Parathyroid adenoma (tissue), 2 donors: ENCODE results near the gene PRCC.

Source experiments
- H2AFZ ChIP-seq: fragments of 300-600 bp; sonication (generic); one replicate; pipeline ENCODE4 v1.7.0; 2017; ENCODE audit warnings: antibody characterized with exemption, mild to moderate bottlenecking
- H3K27ac ChIP-seq: fragments of 300-600 bp; sonication (generic); one replicate; pipeline ENCODE4 v1.7.0; 2017
- H3K27me3 ChIP-seq: fragments of 300-600 bp; sonication (generic); one replicate; pipeline ENCODE4 v1.7.0; 2017; ENCODE audit warnings: low read length; ENCODE audit not compliant: control insufficient read depth, insufficient read depth
- H3K36me3 ChIP-seq: fragments of 300-600 bp; sonication (generic); one replicate; pipeline ENCODE4 v1.7.0; 2017; ENCODE audit warnings: low read length; ENCODE audit not compliant: control insufficient read depth, insufficient read depth
- H3K4me1 ChIP-seq: fragments of 300-600 bp; sonication (generic); one replicate; pipeline ENCODE4 v1.7.0; 2017; ENCODE audit warnings: control low read depth
- H3K4me2 ChIP-seq: fragments of 300-600 bp; sonication (generic); one replicate; pipeline ENCODE4 v1.7.0; 2017; ENCODE audit warnings: low read length
- H3K4me3 ChIP-seq: fragments of 300-600 bp; sonication (generic); one replicate; pipeline ENCODE4 v1.7.0; 2017; ENCODE audit warnings: low read depth, low read length
- H3K79me2 ChIP-seq: fragments of 300-600 bp; sonication (generic); one replicate; pipeline ENCODE4 v1.7.0; 2017; ENCODE audit warnings: control low read depth
- H3K9ac ChIP-seq: fragments of 300-600 bp; sonication (generic); one replicate; pipeline ENCODE4 v1.7.0; 2017; ENCODE audit warnings: mild to moderate bottlenecking
- H3K9me3 ChIP-seq: fragments of 300-600 bp; sonication (generic); one replicate; pipeline ENCODE4 v1.7.0; 2017; ENCODE audit warnings: low read length; ENCODE audit not compliant: control insufficient read depth
- TF ChIP-seq, protein P1 (sequence below): fragments of 300-600 bp; sonication (generic); IDR thresholded peaks from one replicate; pipeline ENCODE4 v1.7.0; 2017; ENCODE audit warnings: antibody characterized with exemption, mild to moderate bottlenecking
- donor health status: primary hyperparathyroidism.

Gene PRCC

GRCh38 chr1:156726549-156727226 is 40.6 kb upstream of the PRCC start:
- Histone ChIP-seq H3K9me3 (no peaks in the 10 kb centered on the region), H3K4me1 (no peaks in the 10 kb centered on the region), H3K79me2 (peaks cover 14% of the 10 kb centered on the region), H3K4me2 (peak overlapping the region; percentile 63), H3K9ac (no peak overlapping the region), H3K36me3 (no peaks in the 10 kb centered on the region), H3K27ac (no peak overlapping the region), H3K4me3 (peak overlapping the region; percentile 19), H2AFZ (no peak overlapping the region), H3K27me3 (no peaks in the 10 kb centered on the region)
- TF ChIP-seq, protein P1, sequence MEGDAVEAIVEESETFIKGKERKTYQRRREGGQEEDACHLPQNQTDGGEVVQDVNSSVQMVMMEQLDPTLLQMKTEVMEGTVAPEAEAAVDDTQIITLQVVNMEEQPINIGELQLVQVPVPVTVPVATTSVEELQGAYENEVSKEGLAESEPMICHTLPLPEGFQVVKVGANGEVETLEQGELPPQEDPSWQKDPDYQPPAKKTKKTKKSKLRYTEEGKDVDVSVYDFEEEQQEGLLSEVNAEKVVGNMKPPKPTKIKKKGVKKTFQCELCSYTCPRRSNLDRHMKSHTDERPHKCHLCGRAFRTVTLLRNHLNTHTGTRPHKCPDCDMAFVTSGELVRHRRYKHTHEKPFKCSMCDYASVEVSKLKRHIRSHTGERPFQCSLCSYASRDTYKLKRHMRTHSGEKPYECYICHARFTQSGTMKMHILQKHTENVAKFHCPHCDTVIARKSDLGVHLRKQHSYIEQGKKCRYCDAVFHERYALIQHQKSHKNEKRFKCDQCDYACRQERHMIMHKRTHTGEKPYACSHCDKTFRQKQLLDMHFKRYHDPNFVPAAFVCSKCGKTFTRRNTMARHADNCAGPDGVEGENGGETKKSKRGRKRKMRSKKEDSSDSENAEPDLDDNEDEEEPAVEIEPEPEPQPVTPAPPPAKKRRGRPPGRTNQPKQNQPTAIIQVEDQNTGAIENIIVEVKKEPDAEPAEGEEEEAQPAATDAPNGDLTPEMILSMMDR = peak; percentile 21

DNA sequence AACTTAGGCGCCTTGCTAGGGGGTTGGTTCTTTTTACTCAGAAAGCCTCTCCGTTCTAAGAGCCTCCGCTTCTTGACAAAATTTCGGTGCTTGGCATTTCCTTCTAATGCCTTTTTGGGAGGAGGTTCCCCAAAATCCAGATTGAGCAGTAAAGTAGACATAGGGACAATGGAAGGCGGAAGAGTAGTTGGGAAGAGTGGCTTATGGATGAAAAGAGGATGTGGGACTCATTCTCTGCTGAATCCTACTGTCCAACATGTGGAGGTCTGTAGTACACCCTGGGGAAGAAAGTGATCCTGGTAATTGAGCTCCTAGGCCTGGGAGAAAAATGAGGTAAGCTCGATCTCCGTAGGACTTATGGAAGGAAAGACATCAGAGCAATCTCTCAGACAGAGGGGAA is 39.8 kb upstream of the PRCC start:
- TF ChIP-seq, protein P1 = no peak
- peak overlapping the region; percentile 68 for H3K4me3 ChIP-seq

GRCh38 chr1:156727926-156728598 is 39.3 kb upstream of the PRCC start, which contains the start of gene METTL25B:
TSS of gene METTL25B (plus strand) at chr1:156728469. CDS start at chr1:156729105, 636 bp downstream.
- no peaks in the 10 kb centered on the region for H3K4me1 ChIP-seq

More for the DNA sequence above, 39.8 kb upstream of the PRCC start:
- Histone ChIP-seq H3K4me2 (peak overlapping the region; percentile 69), H3K9me3 (no peaks in the 10 kb centered on the region), H3K79me2 (peaks cover 14% of the 10 kb centered on the region), H3K4me1 (no peaks in the 10 kb centered on the region), H3K36me3 (no peaks in the 10 kb centered on the region), H3K9ac (no peak overlapping the region), H3K27ac (no peak overlapping the region), H3K27me3 (no peaks in the 10 kb centered on the region), H2AFZ (no peak overlapping the region)

DNA sequence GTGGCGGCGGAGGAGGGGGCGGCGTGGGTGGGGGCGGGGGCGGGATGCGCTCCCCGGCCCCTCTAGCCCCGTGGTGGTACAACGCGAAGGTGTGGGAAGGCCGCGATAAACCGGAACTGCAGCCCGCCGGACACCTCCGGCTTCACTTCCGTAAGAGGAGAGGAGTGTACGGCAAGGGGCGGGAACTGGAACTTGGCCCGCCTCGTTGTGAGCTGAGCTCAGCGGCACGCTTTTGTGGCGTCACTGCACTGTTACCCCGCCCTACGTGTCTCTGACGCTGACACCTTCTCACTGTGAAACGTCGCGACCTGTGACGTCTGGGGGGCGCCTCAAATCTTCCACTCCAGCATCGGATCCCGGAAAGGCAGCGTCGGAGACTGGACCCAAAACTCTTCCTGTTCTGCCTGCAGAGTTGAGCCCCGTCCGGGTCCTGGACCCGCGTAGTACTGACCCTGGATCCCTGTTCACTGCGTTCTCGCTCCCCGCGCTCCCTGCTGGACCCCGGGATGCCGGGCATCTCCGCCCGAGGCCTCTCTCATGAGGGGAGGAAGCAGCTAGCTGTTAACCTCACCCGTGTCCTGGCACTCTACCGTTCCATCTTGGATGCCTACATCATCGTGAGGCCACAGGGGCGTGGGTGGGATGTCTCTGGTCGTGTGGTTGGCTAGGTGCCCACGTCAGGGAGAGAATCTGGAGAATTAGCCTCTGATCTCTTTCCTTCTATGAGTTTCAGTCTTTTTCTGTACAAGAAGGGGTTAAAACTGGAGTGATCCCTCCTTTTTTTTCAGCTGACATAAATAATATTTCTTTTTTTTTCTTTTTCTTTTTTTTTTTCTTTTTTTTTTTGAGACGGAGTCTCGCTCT is 38.5 kb upstream of the PRCC start, which contains the start of gene ISG20L2:
ISG20L2 (minus strand) TSS at position 168 of the 864 bp plus-strand sequence. CDS start 1,114 bp downstream, outside the sequence.
- Histone ChIP-seq H2AFZ (peak within 1 kb of the TSS; percentile 76), H3K4me3 (peak within 1 kb of the TSS; percentile 95), H3K9ac (peak within 1 kb of the TSS; percentile 76), H3K27ac (peak within 1 kb of the TSS; percentile 91), H3K79me2 (peaks cover 12% of the 10 kb centered on the region), H3K27me3 (no peaks in the 10 kb centered on the region), H3K4me2 (peak within 1 kb of the TSS; percentile 97), H3K4me1 (no peaks in the 10 kb centered on the region), H3K9me3 (no peaks in the 10 kb centered on the region), H3K36me3 (no peaks in the 10 kb centered on the region)
- TF ChIP-seq, protein P1 = no peak

More at GRCh38 chr1:156727926-156728598, 39.3 kb upstream of the PRCC start, which contains the start of gene METTL25B:
- TF ChIP-seq, protein P1 = no peak
- Histone ChIP-seq H3K9me3 (no peaks in the 10 kb centered on the region), H3K9ac (peak within 1 kb of the TSS; percentile 76), H3K27ac (peak within 1 kb of the TSS; percentile 91), H3K27me3 (no peaks in the 10 kb centered on the region), H3K36me3 (no peaks in the 10 kb centered on the region), H3K4me3 (peak within 1 kb of the TSS; percentile 95), H2AFZ (peak within 1 kb of the TSS; percentile 76), H3K79me2 (peaks cover 14% of the 10 kb centered on the region), H3K4me2 (peak within 1 kb of the TSS; percentile 97)
